H4 (cell line): ENCODE data around the gene PLCH2. TPM values are rescaled to one million over a fixed set of nuclear protein-coding genes. Genes with fewer than 3 reads are reported as not detected.

ENCODE experiments used
- DNase-seq: peaks from one replicate; pipeline ENCODE4 v3.0.0-alpha.2; 2015; ENCODE audit warnings: low spot score
- total RNA-seq: library from RNA; depleted of rRNA; stranded (reverse); fragments of >200 nt; shearing (Covaris generic); gene quantifications from 2 replicates; pipeline ENCODE4 v1.2.3, GENCODE V29; 2014

PLCH2 gene
- total RNA-seq, 1 experiment from 2014 or later = 0.02 TPM

DNA sequence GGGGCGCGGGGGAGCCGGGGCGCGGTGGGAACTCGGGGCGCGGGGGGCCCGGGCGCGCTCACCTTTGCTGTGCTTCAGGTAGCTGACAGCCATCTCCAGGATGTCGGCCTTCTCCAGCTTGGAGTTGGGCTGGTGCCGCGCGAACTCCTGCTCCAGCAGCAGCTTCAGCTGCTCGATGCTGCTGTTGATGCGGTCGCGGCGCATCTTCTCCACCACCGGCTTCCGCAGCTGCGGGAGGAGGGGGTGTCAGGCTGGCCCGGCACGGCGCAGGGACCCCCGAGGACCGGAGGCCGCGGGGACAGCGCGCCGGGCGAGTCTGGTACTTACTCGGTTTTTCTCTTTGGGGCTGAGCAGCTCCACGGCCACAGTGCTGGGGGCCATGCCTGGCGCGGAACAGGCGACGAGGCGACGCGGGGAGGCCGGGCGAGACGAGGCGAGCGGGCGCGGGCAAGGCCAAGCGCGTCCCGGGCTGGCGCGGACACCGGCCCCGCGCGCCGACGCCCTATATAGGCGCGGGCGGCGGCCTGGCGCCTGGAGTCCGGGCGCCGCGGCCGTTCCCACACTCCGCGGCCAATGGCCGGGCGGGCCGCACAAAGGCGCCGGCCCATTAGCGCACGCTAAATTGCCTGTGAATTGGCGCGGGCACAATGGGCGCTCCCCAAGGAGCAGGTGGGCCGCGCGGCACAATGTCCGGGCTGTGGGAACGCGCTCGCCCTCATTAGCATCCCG is 53.9 kb downstream of the PLCH2 start, which contains the start of gene HES5:
HES5 (minus strand) TSS at position 480 of the 729 bp plus-strand sequence; CDS start at position 381, 99 bp downstream.
- no peak for DNase-seq

DNA sequence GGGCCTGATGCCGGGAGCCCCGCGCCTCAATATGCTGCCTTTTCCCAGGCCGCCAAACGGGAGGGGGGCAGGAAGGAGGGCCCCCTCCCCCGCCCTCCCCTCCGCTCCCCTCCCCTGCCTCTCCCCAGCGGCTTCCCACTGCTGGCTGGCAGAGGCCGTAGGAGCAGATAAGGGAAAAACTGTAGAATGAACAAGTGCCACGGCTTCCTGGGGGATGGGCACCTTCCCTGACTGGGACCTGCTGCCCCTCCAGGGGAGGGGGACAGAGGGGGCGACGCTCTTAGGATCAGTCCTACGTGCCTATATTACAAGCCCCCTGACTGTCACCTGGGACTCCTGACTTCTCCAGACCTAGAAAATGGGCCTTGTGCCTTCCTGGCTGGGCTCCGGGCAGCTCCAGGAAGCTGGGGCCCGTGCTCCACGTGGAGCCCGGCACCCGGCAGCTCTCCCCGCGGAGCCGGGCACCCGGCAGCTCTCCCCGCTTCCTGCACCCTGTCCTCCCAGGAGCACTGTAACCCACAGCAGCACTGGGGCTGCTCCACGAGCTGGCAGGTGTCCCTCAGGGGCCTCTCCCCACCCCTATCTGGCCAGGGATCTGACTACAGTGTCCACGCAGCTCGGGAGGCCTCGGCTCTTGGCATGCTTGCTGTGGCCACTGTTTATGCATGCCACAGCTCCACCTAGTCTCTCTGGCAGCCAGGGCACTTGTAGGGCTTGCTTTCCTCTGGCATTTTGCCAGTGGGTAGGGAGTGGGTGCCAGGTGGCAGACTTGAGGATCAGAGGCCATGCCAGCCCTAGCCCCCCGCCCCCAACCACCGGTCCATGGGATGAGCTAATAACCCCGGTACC is 54.6 kb downstream of the PLCH2 start:
- no peak for DNase-seq

DNA sequence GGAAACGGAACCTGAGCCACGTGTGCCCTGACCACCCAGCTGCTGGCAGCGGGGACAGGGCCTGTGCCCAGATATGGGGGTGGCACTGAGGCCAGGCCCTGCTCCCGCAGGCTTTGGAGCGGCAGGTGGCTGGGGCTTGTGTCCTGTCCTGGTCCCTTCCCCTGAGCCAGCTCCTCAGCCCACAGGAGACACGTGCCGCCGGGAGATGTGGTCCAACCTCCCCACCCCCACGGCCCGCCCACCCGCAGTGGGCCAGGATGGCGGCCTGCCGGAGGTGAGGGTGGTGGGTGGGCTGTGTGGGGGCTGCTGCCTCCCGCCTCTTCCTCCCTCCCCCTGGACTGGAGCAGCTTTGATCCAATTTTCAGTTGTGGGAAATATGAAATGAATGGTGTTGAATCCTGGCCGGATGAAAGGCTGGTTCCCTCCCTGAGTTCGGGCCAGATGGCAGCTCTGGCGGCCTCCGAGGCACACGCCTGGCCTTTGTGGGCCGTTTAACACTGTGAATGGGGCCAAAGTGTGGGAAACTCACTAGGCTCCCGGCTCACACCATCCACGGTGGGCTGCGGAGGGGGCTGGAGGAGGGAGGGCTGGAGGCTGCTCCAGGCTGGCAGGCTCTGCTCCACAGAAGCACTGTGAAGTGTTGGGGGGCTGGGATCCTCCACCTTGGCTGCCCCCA is 56.5 kb downstream of the PLCH2 start:
- DNase-seq = no peak

DNA sequence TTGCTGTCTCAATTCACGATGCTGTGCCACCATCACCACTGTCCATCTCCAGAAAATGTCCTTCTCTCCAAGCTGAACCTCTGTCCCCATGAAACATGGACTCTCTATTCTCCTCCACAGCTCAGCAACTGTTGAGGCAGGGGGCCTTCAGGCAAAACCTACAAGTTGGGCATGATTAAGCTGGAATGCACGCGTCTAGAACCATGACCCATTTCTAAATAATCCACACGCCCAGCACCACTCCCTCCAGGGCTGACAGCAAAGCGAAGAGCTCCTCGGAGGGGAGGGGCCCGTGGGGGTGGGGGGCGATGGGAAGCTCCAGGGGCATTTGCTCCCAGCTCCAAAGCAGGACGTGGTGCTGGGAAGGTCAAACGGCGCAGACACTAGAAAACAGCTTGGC is 57.3 kb downstream of the PLCH2 start:
- no peak for DNase-seq

DNA sequence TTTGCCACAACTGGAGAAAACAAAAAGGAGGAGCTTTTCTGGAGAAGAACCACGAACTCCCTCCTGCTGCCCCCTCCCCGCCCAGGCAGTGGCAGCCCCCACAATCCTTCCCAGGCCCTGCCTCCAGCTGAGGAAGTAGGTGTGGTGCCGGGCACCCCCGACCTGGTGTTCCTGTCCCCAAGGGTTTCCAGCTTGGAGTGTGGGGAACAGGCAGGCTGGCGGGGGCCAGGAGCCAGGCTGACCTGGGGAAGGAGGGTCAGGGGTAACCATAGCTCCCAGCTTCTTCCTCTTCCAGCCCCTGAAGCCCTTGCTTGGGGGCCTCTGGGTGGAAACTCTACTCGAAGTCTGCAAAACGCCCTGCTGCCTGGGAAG is 58.2 kb downstream of the PLCH2 start:
- DNase-seq = no peak

DNA sequence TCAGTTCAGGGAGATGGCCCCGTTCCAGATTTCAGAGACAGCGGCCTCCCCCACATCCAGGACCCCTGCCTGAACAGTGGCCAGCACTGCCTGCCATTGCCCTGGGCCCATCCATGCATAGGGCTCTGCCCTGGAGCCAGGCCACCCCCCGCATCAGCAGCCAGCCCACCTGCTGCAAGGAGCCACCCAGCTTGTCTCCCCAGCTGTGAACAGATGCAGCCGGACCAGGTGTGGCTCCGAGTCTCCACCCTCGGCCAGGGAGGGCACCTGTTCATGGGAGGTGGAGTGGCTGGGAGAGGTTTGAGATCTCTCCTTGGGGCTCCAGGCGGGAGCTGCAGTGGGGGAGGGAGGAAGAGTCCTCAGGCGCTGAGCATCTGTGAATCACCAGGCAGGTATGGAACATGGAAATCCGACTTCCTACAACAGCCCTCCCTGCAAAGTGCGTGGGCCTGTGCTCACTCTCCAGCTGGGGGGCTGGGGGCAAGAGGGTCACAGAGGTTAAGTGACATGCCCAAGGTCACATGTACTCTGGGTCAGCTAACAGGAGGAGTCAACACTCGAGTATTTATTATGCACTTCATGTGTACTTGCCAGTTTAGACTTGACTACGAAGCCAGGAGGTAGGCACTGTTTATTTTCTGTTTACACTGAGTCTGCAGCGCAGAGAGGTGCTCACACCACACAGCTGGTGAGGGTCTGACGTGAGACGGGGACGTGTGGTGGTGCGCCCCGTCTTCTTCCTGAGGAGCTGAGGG is 58.8 kb downstream of the PLCH2 start:
- DNase-seq = no peak

DNA sequence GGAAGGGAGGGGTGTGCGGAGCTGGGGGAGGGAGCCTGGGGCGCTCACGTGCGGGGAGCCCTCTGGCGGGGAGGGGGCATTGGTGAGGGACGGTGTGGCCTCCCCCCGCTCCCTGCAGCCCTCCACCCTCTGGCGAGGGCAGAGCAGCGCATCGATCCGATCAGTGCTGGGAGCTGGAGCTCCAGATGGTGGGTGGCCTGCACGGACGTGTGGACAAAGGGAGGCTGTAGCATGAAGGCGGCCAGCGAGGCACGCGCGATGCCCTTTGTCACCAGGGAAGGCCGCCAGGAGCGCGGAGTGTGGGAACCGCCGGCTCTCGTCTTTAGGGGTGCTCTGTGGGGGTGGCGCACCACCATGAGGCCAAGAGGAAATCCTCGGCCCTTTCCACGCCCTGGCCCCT is 59.4 kb downstream of the PLCH2 start:
- DNase-seq = no peak

DNA sequence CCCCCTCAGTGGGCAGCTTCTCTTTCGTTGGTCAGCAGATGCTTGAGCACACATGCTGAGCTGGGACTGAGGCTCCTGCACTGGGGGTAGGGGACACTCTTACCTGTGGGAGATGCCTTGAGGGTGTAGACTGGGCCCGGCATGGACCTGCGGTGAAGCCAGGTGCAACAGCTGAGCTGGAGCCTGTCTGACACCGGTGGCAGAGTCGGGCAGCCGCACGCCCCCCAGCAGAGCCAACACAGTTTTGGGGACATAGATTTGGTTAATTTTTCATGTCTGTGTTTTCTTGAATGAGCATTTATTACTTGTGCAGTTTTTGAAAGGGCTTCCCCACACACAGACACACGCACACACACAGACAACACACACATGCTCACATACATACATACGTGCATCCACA is 59.9 kb downstream of the PLCH2 start:
- no peak for DNase-seq

DNA sequence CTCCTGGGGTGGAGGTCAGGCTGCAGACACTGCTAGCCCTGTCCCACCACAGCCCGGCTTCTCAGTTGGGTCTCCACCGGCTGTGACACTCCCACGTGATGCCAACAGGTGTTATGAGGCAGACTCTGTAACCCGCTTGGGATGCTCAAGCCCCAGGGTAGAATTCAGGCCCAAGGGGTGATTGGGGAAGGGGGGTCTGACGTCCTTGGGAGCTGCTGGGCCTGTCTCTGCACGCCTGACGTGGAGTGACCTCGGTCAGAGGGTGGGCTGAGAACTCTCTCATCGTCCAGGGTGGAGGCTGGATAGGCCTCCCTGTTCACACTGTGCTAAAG is 61.7 kb downstream of the PLCH2 start:
- DNase-seq = no peak

DNA sequence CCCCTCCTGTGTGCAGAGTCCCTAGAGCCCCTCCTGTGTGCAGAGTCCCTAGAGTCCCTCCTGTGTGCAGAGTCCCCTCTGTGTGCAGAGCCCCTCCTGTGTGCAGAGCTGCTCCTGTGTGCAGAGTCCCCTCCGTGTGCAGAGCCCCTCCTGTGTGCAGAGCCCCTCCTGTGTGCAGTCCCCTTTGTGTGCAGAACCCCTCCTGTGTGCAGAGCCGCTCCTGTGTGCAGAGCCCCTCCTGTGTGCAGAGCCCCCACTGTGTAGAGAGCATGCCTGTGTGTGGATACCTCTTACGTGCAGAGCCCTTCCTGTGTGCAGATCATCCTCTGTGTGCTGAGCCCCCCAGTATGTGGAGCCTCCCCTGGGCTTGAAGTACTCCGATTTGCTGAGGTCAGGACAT is 62.3 kb downstream of the PLCH2 start:
- DNase-seq = no peak

DNA sequence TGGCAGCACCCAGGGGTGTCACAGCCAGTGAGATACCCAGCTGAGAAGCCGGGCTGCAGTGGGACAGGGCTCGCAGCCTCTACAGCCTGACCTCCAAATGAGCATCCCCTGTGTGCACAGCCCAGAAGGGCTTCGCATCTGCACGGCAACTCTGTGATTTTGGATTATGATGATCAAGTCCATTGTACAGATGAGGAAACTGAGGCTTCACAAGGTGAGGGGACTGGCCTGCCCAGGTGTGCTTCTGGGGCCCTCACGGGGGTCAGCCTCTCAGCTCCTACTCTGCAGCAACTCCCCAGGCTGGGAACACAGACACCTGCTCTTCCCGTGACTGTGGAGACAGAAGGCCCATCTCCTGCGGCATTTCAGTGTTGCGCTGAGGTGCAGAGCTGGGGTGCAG is 62.8 kb downstream of the PLCH2 start:
- no peak for DNase-seq

DNA sequence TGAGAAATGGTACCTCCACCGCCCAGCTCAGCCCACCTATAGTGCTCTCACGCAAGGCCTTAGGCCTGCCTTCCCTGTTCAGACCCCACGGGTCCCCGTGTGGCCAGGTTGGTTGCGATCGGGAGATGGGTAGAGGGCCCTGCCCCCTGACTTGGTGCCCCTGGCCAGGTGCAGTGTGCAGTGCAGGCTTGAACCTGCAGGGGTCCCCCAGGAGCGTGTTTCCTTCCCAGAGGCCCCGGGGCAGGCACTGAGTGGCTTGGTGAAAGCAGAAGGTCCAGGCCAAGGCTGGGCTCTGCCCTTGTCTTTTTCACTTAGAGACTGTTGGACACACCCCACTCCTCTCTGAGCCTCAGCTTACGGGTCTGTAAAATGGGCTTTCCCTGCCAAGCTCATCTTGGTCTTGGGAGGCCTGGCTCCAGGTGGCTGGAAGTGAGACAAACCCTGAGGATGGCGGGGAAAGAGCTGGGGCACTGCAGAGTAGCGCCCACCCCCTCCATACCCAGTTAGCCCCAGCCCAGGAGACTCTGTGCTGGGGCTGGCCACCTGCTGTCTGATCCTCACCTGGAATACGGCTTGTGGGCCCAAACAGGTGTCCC is 63.3 kb downstream of the PLCH2 start:
- no peak for DNase-seq

DNA sequence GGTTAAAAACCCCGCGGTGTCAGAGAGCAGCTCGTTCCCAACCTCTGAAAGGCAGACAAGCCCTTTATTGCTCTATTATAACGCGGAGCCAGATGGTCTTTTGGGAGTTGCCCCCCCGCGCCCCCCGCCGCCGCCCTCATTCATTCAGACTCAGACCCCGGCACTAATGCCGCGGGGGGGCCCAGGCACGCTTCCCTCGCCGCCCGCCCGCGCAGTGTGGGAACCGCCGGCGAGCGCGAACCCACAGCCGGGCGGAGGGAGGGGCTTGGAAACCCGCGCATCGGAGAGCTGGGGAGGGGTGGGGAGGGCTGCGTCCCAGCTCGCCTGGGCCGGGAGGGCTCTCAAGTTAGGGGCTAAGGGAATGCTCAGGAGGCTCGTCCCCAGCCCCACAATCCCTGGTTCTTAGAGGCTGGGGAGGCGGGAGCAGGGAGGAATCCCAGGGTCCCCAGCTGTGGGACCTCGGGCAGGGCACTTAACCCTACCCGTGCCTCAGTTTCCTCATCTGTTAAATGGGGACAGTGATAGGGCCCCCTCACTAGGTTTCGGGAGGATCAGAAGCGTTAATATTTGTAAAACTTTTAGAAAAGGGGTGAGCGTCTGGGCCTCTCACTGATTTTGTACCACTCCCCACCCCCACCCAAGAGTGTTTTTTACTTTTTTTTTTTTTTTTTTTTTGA is 64.9 kb downstream of the PLCH2 start:
- DNase-seq = no peak

DNA sequence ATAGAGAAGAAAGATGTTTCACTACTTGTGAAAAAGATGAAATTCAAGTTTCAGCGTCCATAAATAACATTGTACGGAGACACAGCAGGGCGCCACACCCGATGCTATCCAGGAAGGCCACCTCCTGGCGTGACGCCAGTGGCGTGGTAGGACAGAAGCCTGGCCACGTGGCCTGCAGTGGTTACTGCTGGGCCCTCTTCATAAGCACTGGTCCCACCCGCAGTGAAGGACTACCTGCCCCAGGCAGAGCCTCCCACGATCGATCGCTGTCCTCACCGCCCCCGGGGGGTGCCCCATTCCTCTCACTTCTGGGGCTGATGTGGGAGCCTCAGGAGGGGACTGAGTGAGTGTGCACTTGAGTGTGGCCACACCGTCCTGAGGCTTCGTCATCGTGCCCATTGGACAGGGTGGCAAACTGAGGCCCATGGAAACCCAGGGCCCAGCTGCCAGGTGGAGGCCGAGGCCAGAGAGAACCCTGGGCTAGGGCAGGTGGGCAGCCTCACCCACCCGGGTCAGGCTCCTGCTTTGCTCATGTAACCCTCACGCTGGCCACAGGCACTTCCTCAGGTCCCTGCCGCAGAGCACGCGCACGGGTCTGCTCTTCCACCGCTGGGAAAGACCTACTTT is 65.6 kb downstream of the PLCH2 start:
- DNase-seq = no peak

DNA sequence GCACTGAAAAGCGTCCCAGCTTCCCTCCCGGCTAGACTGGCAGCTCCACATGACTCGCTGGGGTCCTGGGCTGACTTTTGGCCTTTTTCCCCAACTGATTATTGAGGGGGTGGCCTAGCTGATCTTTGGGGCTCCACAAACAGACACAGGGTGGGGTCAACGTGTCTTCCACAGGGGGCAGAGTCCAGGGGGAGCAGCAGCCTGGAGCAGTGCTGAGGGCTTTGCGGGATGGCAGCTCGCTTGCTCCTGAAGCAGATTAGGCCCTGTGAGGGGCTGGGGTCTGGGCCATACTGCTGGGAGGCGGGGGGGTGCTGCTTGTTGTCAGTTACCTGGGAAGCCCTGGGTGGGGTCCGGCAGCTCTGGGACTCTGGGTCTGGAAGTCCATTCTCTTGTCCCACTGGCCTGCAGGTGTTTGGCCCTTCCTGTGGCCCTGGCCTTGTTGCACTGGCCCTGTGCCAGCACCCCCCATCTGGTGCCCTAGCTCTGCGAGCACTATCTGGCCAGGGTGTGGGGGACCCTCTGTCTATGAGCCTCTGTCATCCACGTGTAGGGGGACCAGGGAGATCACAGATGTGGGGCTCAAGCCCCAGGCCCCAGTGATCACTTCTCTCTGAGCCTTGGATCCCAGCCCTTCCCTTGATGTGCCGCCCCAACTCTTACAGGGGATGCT is 66.3 kb downstream of the PLCH2 start:
- no peak for DNase-seq

DNA sequence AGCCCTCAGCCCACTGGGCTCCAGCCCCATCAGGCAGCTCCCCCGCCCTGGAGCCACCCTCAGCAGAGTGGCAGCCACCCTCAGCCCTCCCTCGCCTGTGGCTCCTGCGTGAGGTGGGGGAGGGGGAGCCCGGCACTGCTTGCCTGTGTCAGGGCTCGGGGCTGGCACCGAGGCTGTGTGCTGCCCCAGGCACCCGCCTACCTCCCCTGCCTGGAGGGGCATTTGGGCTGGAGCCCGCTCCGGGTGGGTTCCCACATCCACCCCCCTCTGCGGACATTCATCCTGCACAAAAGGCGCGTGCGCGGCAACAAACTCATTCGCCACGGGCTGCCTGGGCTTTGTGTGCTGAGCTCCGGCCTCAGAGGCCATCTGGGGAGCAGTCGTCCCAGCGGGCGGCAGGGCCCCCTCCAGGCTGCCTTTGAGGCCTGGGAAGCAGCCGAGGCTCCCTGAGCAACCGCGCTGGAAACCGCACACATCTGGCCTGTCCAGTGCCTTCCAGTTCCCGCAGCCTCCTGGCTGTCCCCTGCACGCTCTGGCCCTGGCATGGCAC is 67.5 kb downstream of the PLCH2 start:
- no peak for DNase-seq

DNA sequence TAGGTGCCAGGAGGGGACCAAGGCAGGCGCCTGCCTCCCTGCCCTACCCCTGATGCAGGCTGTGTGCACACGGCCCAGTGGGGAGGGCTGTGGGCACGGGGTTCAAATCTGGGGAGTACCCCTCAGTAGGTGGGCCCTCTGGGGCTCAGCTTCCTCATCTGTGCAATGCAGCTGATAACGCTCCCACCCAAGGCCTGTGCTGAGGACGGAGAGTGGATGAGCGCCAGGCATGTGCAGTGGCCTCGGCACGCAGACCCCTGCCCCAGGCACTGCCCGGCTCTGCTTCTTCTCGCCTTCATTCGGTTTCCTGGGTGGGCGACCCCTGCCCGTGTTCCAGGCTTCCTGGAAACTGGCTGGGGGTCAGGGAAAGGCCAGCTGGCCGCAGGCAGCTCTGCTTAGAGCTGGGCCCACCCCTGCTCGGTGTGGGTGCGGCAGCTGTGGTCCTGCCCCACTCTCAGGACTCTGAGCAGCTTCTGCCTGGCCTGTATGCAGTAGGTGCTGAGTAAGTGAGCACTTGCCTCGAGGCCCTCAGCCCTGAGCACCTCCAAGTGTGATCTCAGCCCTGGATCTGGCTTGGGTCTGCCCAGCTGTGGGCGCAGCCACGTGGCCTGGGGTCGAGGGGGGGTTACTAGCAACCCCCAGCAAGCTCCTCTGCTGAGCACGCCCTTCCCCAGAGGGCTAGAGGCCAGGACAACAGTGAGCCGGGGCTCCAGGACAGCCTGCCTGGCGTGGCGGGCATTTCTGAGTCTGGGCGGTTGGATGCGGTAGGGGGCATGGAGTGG is 68.2 kb downstream of the PLCH2 start:
- no peak for DNase-seq

DNA sequence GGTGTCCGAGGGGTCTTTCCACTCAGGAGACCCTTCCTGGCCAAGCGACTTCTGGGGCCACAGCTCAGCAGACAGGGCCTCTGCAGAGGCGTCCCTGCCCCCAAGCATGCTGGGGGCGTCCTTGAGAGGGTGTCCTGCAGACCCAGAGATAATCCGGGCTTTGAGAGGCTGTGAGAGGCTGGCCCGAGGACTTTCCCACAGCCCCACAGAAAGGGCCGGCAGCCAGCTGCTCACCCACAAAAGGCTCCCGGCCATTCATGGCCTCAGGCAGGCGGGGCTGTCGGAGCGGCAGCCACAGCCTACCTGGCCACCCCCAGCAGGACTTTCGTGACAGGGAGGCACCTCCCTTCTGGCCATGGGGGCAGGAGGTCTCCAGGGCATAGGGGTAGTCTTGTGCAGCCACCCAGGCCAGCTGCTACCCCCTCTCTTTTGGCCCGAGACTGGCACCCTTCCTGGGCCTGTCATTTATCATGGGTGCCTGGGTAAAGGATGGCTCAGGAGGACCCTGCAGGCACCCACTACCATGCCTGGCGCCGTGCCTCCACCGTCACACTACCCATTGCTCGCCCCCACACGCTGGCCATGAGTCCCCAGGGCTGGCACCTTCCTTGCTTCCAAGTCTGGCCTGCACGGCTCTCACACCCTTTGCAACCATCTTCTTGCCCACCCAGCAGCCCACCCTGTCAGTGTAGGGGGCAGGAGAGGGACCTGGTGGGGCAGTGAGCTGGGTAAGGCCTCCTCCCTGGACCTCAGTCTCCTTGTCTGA is 69.0 kb downstream of the PLCH2 start:
- no peak for DNase-seq
